Gastroesophageal sphincter (tissue), 4 donors: ENCODE measurements around the gene FOXN1. TPM values are rescaled to one million over a fixed set of nuclear protein-coding genes. Genes with fewer than 3 reads are reported as not detected.

Source experiments
- ATAC-seq: fragments of 150-250 bp; one replicate; pipeline ENCODE4 v1.9.1; 2016; ENCODE audit warnings: mild to moderate bottlenecking, moderate library complexity
- H3K27ac ChIP-seq, 4 donors: fragments of 200-600 bp; sonication (generic) in 3 of 4; 1 replicate in 3 of 4; 2 replicates in 1 of 4; pipeline ENCODE4 v1.5.1; 2016 to 2019
- H3K27me3 ChIP-seq: fragments of 200-600 bp; sonication (generic); one replicate; pipeline ENCODE4 v1.5.1; 2019
- H3K36me3 ChIP-seq, 2 donors: fragments of 200-600 bp; sonication (generic); one replicate each; pipeline ENCODE4 v1.5.1; 2019; ENCODE audit warnings: control low read depth in 1 of 2
- H3K4me1 ChIP-seq, 3 donors: fragments of 200-600 bp; sonication (generic); 1 replicate in 2 of 3; 2 replicates in 1 of 3; pipeline ENCODE4 v1.5.1; 2016 to 2019; ENCODE audit warnings: control low read depth in 2 of 3
- H3K4me3 ChIP-seq, 2 donors: fragments of 200-600 bp; sonication (generic); one replicate each; pipeline ENCODE4 v1.5.1; 2019; ENCODE audit warnings: mild to moderate bottlenecking in 1 of 2, moderate library complexity in 1 of 2
- H3K9me3 ChIP-seq, 3 donors: fragments of 200-600 bp; sonication (generic); one replicate each; pipeline ENCODE4 v1.5.1; 2017 to 2019; ENCODE audit warnings: control low read depth in 2 of 3
- CTCF ChIP-seq, 4 experiments: fragments of 200-600 bp in 2 of 4; fragments of 450-650 bp in 2 of 4; sonication (generic) in 1 of 4; IDR thresholded peaks; one replicate each; pipeline ENCODE4 v1.5.1; 2017 to 2019; ENCODE audit warnings: antibody characterized with exemption in 4 of 4, mild to moderate bottlenecking in 2 of 4, moderate library complexity in 2 of 4
- EP300 ChIP-seq: sonication (generic); formaldehyde crosslinking; IDR thresholded peaks from one replicate; pipeline ENCODE4 v1.6.1; 2017; ENCODE audit warnings: antibody characterized with exemption, mild to moderate bottlenecking
- POLR2A ChIP-seq, 2 donors: fragments of 450-650 bp; IDR thresholded peaks; one replicate each; pipeline ENCODE4 v1.6.1; 2017; ENCODE audit warnings: antibody characterized with exemption in 2 of 2, mild to moderate bottlenecking in 2 of 2, moderate library complexity in 1 of 2
- POLR2AphosphoS5 ChIP-seq: sonication (generic); formaldehyde crosslinking; IDR thresholded peaks from one replicate; pipeline ENCODE4 v1.6.1; 2017; ENCODE audit warnings: antibody characterized with exemption
- WGBS, 2 donors: methylation state at CpG; one replicate each; pipeline ENCODE4 v1.1.5; 2018; ENCODE audit warnings: low coverage in 1 of 2; 5-methylcytosine and 5-hydroxymethylcytosine counted together
- total RNA-seq, 4 donors: library from RNA; depleted of rRNA; stranded (reverse); fragments of >200 nt; gene quantifications; one replicate each; pipeline ENCODE4 v1.1.0, GENCODE V29; 2016

FOXN1 gene
- total RNA-seq, 4 donors from 2014 or later = 0.15 TPM; not detected in 3

GRCh38 chr17:28532050-28532960, 26.2 kb downstream of the FOXN1 start:
- no peaks in the 10 kb centered on the region for H3K9me3 ChIP-seq
- H3K36me3 ChIP-seq = no peaks in the 10 kb centered on the region
- 40 to 100% methylated on average over 1 of the region's 7 CpGs for WGBS, 2 donors
- TF ChIP-seq POLR2AphosphoS5 (no peak), CTCF (IDR thresholded peaks at IDR 0.05) (no peak), POLR2A (IDR thresholded peaks at IDR 0.05) (no peak), EP300 (no peak)
- H3K4me1 ChIP-seq = no peaks in the 10 kb centered on the region
- no peak overlapping the region for H3K27ac ChIP-seq
- no peak for ATAC-seq
- peaks cover 27% of the 10 kb centered on the region for H3K27me3 ChIP-seq
- no peak overlapping the region for H3K4me3 ChIP-seq

DNA sequence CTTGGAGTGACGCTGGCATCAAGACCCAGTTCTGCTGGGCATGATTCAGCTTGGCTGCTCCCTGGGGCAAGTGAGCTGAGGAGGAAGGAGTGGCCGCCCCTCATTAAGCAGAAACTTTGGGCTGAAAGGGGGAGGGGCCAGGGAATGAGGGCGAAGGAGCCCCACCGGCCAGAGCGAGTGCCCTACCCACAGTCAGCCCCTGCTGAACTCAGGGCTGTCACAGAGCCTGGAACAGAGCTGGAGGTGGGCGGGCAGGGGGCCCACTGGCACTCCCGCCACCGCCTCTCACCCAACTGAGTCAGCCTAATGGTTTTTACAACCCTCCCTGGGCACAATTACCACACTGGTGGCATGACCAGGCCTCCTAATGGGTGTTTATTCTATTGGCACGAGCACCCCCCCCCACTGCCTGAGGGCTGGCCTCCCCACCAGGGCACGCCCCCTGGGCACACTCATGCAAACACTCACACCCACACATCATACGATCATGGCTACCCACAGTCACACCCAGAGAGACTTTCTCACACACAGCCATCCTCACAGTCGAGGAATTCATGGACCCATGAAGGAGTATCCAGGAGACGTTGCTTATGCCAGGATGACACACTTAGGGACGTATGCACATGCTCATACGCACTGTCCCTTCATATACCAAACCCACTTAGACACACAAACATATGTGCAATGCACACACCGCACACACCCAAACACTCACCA, 27.1 kb downstream of the FOXN1 start:
- TF ChIP-seq POLR2AphosphoS5 = no peak
- TF ChIP-seq CTCF (IDR thresholded peaks at IDR 0.05) = no peak
- no peak for TF ChIP-seq POLR2A (IDR thresholded peaks at IDR 0.05)
- no peak for TF ChIP-seq EP300
- H3K4me3 ChIP-seq = no peak overlapping the region
- H3K27ac ChIP-seq = no peak overlapping the region
- H3K4me1 ChIP-seq = no peaks in the 10 kb centered on the region
- peaks cover 27% of the 10 kb centered on the region for H3K27me3 ChIP-seq
- H3K36me3 ChIP-seq = no peaks in the 10 kb centered on the region
- no peaks in the 10 kb centered on the region for H3K9me3 ChIP-seq
- WGBS, 2 donors = 64 to 88% methylated on average over 4 to 5 of the region's 16 CpGs
- no peak for ATAC-seq

DNA sequence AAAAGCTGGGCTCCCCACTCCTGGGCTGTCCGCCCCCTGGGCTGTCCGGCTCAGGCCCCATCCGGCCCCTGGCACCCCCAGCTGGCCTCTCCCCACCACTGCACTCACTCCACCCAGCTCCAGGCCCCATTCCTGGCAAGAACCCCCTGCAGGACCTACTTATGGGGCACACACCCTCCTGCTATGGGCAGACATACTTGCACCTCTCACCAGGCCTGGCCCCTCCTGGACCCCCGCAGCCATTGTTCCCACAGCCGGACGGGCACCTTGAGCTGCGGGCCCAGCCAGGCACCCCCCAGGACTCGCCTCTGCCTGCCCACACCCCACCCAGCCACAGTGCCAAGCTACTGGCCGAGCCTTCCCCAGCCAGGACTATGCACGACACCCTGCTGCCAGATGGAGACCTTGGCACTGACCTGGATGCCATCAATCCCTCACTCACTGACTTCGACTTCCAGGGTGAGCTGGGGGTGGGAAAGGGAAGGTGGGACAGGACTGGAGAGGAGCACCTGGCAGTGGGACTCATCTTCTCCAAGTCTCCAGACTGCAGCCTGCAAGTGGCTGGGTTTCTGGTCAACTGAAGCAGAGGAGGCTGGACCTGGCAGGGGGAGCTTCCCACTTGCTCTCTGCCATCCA, 28.7 kb downstream of the FOXN1 start:
- Histone ChIP-seq H3K27me3 (peaks cover 27% of the 10 kb centered on the region), H3K36me3 (no peaks in the 10 kb centered on the region), H3K4me3 (no peak overlapping the region), H3K27ac (no peak overlapping the region), H3K9me3 (no peaks in the 10 kb centered on the region), H3K4me1 (no peaks in the 10 kb centered on the region)
- no peak for TF ChIP-seq EP300
- no peak for TF ChIP-seq POLR2A (IDR thresholded peaks at IDR 0.05)
- TF ChIP-seq CTCF (IDR thresholded peaks at IDR 0.05) = no peak
- TF ChIP-seq POLR2AphosphoS5 = no peak
- ATAC-seq = no peak
- 81 to 100% methylated on average over 1 to 6 of the region's 11 CpGs for WGBS, 2 donors

DNA sequence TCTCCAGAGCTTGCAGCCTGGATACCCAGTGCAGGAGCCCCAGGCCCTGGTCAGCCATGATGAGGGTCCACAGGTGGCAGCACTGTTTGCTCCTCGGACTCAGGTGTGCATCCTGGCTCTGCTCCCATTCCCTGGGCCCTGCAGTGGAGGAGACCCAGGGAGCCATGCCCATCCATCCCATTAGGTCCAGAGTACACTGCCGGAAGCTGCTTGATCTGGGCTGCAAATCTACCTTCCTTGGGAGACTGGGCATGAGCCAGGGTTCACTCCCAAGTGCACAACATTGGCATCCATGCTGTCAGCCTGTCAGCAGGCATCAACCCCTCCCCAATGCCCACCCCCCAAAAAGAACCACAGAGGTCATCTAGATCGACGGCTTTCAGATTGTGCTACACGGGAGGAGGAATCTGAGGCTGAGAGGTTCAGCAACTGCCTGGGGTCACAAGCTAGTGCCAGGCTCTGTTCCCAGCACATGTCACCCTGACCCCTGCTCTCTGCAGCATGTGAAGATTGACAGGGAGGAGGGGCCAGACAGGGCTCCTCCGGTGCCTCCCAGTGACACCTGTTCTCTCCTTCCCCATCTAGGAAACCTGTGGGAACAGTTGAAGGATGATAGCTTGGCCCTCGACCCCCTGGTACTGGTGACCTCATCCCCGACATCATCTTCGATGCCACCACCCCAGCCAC, 30.5 kb downstream of the FOXN1 start:
- no peak for TF ChIP-seq POLR2AphosphoS5
- no peak for TF ChIP-seq CTCF (IDR thresholded peaks at IDR 0.05)
- TF ChIP-seq EP300 = no peak
- TF ChIP-seq POLR2A (IDR thresholded peaks at IDR 0.05) = no peak
- no peaks in the 10 kb centered on the region for H3K4me1 ChIP-seq
- 71 to 73% methylated on average over 3 of the region's 9 CpGs for whole genome bisulfite sequencing, 2 donors

More for the DNA sequence above, 30.5 kb downstream of the FOXN1 start:
- Histone ChIP-seq H3K4me3 (no peak overlapping the region), H3K36me3 (no peaks in the 10 kb centered on the region), H3K27ac (no peak overlapping the region), H3K9me3 (no peaks in the 10 kb centered on the region), H3K27me3 (peaks cover 17% of the 10 kb centered on the region)
- ATAC-seq = no peak
